ENCODE results near the gene ATRNL1.
"Not testable (repeated sequence)": the region's sequence is repeated elsewhere in the genome, so short reads cannot be mapped to it uniquely, and the experiment has no call there.

The ATRNL1 gene

DNA sequence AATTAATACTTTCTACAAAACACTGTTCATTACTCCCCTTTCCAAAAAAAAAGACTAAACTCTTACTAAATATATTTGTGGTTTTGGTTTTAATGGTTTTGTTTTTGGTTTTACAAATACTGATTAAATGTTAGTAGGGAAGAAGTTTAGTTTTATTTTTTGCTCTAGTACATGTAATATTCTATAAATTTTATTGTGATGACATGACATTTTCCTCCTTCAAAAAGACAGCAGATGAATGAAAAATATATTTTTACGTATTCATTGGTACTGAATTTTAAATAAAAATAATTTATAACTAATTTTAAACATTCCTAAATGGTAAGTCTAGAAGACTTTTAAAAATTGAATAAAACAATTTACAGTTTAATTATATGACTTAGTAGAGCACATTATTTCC, 667.0 kb downstream of the ATRNL1 start:
- DNase-seq (ENCODE audit: low read depth): no peak

GRCh38 chr10:115761166-115761565, 668.0 kb downstream of the ATRNL1 start:
- no peak for DNase-seq (ENCODE audit: low read depth)

- no peak for DNase-seq (ENCODE audit: low read depth)
These were observed 668.9 kb downstream of the ATRNL1 start for GRCh38 chr10:115762029-115762428.

- DNase-seq (ENCODE audit: low read depth): no peak
These were observed 678.6 kb downstream of the ATRNL1 start for GRCh38 chr10:115771755-115772154.

GRCh38 chr10:115772606-115773005, 679.4 kb downstream of the ATRNL1 start:
- DNase-seq (ENCODE audit: low read depth): no peak

DNA sequence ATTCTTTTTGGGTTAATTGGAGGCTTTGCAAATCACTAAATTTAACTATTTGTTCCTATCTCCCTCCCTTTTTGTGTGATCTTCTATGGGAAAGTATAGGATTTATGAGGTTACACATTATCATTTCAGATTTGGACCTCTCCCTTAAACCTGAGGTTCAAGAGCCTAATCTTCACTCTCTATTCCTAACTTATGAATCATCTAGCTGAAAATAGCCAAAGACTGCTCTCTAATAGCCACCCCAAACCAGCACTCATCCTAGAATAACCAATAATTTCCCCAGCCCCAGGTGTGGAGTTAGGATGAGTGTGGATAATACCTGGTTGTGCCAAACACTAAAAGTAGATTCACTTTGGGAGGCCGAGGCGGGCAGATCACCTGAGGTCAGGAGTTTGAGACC, 680.7 kb downstream of the ATRNL1 start:
- DNase-seq (ENCODE audit: low read depth): no peak

DNA sequence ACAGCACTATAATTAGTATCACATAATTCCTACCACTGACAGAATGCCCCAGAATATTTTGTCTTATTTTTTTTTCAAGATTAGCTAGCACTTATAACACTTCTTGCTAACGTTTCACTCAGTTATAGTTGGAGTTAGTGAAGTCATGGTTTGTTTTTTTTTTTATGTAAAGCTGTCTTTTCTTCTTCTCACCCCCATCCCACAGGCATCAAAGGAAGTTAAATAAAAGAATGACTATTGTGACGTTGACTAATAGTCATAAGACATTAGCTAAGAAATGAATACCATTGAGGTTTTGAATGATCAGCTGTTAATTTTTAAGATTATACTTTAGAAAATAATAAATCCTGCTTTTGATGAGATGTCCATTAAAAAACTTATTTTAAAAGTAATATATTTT, 681.6 kb downstream of the ATRNL1 start:
- no peak for DNase-seq (ENCODE audit: low read depth)

GRCh38 chr10:115777646-115778045, 684.5 kb downstream of the ATRNL1 start:
- no peak for DNase-seq (ENCODE audit: low read depth)

GRCh38 chr10:115790220-115790619, 697.1 kb downstream of the ATRNL1 start:
- no peak for DNase-seq (ENCODE audit: low read depth)

DNA sequence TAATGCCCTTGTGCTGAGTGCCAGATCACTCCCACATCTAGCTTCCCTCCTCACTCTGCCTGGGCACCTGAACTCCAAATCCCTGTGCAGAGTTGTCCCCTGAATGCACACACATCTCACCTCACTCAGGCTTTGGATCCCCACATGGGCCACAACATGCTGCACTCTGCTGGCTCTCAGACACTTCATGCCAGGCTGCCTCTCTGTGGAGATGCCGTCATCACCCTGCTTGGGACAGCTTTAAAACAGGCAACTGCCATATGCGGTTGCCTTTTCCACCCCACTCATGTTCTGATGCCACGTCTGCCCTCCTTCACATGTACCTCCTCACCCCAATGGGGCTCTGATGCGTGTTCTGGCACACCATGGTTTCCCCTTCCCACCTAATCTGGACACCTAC, 702.8 kb downstream of the ATRNL1 start:
- no peak for DNase-seq (ENCODE audit: low read depth)

DNA sequence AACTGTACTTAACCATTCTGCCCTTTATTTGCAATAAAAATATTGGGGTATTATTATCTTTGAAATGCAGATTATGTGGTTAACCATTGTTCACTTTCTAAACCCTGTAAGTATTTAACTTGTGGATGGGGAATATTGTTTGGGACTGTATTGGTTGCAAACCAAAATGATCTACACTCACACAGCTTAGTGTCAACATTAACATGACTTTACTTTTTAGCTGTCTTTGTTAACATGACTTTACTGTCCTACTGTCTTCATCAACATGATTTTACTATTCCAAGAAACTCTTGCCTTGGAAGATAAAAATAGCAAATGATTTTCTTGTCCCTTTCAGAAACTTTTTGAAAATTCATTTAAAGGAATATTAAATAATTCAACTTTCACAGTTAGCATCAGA, 708.3 kb downstream of the ATRNL1 start:
- no peak for DNase-seq (ENCODE audit: low read depth)

DNA sequence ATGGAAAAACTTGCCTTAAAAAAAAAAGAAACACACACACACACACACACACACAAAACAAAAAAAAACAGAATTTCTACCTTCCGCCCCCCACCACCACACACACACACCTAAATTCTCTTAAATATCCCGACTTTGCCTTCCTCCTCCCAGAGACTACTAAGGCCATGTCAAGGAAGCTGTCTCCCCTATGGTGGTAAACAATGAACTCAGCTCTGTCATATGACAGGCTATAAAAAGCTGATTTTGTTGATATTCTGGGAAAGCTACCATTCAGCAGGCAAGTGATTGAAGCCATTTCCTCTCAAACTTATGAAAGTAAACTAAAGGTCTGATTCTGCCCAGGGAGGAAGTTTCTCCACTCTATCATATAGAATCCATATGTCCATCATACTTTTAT, 708.8 kb downstream of the ATRNL1 start:
- no peak for DNase-seq (ENCODE audit: low read depth)

- no peak for DNase-seq (ENCODE audit: low read depth)
These were observed 709.7 kb downstream of the ATRNL1 start for GRCh38 chr10:115802911-115803310.

DNA sequence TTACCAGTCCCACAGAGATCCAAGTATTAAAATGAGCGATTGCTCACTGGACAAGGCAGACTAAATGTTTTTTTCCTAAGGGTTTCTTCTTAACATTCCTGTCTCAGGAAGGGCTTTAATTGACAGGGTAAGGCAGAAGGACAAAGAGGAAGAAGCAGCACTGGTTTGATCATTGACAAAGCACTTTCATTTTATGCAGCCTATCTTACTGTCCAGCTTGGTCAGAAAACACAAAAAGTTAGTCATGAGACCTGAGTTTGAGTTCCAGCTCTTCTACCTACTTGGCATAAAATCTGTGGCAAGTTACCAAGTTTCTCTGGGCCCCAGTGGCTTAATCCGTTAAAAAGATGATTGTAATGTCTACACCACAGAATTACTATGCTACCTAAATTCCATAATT, 721.4 kb downstream of the ATRNL1 start:
- no peak for DNase-seq (ENCODE audit: low read depth)

- DNase-seq (ENCODE audit: low read depth): no peak
These were observed 724.8 kb downstream of the ATRNL1 start for GRCh38 chr10:115818012-115818411.

DNA sequence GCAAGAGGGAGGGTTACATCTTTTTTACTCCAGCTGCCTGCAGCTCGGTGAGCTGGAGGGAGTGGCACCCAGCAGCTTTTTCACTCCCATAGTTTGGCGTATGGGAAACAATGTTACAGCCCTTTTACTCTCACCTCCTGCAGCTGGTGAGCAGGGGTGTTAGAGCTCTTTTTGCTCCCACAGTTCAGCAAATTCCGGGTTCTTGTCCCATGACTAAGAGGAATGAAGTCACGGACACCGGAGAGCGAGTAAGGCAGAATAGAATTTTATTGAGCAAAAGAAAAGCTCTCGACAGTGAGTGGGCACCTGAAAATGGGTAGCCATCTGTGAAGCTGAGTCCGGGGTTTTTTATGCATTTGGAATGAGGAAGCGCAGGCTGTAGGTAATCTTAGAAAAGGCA, 733.2 kb downstream of the ATRNL1 start:
- DNase-seq (ENCODE audit: low read depth): no peak

DNA sequence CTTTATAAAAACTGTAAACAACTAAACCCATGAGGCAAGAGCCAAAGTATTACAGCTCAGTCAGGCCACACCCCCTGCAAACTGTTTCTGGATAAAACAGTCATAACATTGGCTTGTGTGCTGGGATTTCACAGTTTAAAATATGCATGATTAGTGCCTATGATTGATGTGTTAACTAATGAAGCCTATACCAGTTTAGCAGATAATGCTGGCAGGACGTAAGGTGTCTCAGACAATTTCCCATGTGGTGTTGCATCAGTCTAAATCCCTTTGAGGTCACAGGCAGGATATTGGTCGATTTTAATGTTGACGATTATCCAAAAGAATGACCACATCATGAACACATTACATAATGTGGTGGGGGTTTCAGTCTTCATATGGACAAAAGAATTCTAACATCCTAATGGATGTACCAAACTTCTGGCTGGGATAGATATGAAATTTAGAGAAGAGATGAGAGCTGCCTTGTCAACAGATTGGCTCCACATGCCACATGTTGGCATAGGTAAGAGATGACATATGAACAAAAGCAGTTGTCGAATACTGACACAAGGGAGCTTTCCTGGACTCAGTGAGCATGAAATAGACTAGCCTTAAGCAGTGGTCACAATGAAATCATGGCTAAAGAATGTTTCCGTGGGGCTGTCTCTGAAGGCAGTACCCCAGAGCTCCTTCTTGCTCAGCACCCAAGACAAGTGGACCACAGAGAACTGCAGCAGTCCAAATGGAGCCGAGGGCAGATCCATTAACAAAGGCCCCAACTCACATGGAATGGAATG, 734.3 kb downstream of the ATRNL1 start:
- DNase-seq (ENCODE audit: low read depth): no peak

GRCh38 chr10:115828182-115828581, 735.0 kb downstream of the ATRNL1 start:
- not testable (repeated sequence) for DNase-seq (ENCODE audit: low read depth)

GRCh38 chr10:115829521-115830205, 736.5 kb downstream of the ATRNL1 start:
- no peak for DNase-seq (ENCODE audit: low read depth)

GRCh38 chr10:115830265-115830970, 737.3 kb downstream of the ATRNL1 start:
- no peak for DNase-seq (ENCODE audit: low read depth)

DNA sequence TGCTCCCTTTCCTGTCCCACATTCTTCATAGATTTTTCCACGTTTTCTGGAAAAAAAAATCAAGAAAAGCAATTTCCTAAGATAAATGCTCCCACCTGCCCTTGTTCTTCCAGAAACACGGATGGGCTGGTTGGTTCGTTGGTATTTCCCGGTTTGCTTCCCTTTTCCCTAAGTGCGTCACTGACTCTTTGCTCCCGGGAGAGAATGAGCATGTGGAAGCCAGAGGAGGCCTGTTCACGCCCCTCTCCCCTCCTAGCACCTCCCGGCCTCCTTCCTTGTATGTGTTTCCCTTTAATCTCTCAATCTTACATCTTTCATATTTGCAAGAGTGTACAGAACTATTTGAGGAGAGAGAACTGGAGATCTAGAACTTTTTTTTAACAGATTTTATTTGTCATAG, 737.9 kb downstream of the ATRNL1 start:
- no peak for DNase-seq (ENCODE audit: low read depth)

DNA sequence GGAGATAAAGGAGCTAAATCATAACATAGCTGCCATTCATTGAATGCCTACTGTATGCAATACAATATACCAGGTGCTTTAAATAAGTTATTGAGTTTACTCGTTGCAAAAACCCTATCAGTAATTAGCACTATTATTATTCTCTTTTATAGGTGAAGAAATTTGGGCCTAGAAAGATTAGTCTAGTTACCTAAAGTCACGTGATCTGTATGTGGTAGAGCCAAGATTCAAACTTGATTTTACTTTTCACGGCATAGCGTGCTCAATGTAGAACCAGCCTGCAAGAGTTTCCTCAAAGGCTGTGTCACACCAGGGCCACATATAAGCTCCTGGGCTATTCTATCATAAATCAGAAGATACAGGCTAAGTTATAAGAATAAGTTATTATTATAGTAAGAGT, 740.0 kb downstream of the ATRNL1 start:
- DNase-seq (ENCODE audit: low read depth): no peak

- DNase-seq (ENCODE audit: low read depth): no peak
These were observed 751.4 kb downstream of the ATRNL1 start for GRCh38 chr10:115844591-115844990.
